Mononuclear cell (primary cell): ENCODE data around the gene FAM174C. TPM values are rescaled to one million over a fixed set of nuclear protein-coding genes. Genes with fewer than 3 reads are reported as not detected.

Source experiments
- H3K27me3 ChIP-seq: 2 replicates; pipeline ENCODE4 v1.6.0; 2011; ENCODE audit warnings: low read length, control low read depth; ENCODE audit not compliant: insufficient read depth
- H3K4me1 ChIP-seq: 2 replicates; pipeline ENCODE4 v1.5.1; 2011; ENCODE audit warnings: mild to moderate bottlenecking, low read length, control low read depth; ENCODE audit not compliant: insufficient read depth
- H3K4me3 ChIP-seq: 2 replicates; pipeline ENCODE4 v1.5.1; 2011; ENCODE audit warnings: mild to moderate bottlenecking, low read length, moderate library complexity
- H3K9me3 ChIP-seq: 2 replicates; pipeline ENCODE4 v1.5.1; 2011; ENCODE audit warnings: low read depth, mild to moderate bottlenecking, control low read depth, low read length
- total RNA-seq: library from RNA; depleted of rRNA; stranded (reverse); fragments of >200 nt; gene quantifications from one replicate; pipeline ENCODE4 v1.2.3, GENCODE V29; 2012

Gene FAM174C
- total RNA-seq, 1 donor, result 16.3 TPM

GRCh38 chr19:1278713-1279660 is 3.7 kb downstream of the FAM174C start:
- Histone ChIP-seq H3K4me3 (no peak overlapping the region), H3K9me3 (no peaks in the 10 kb centered on the region), H3K4me1 (peaks cover 27% of the 10 kb centered on the region), H3K27me3 (peaks cover under 1% of the 10 kb centered on the region)

GRCh38 chr19:1279782-1280341 is 4.5 kb downstream of the FAM174C start:
- Histone ChIP-seq H3K4me1 (peaks cover 19% of the 10 kb centered on the region), H3K4me3 (no peak overlapping the region), H3K27me3 (peaks cover 9% of the 10 kb centered on the region), H3K9me3 (no peaks in the 10 kb centered on the region)

GRCh38 chr19:1280636-1281568 is 5.6 kb downstream of the FAM174C start:
- peaks cover 15% of the 10 kb centered on the region for H3K4me1 ChIP-seq
- H3K4me3 ChIP-seq, result no peak overlapping the region
- peaks cover 14% of the 10 kb centered on the region for H3K27me3 ChIP-seq
- no peaks in the 10 kb centered on the region for H3K9me3 ChIP-seq

- H3K4me3 ChIP-seq, result no peak overlapping the region
- H3K9me3 ChIP-seq, result no peaks in the 10 kb centered on the region
- H3K27me3 ChIP-seq, result peaks cover 18% of the 10 kb centered on the region
- peaks cover 7% of the 10 kb centered on the region for H3K4me1 ChIP-seq
Observed at GRCh38 chr19:1281569-1282287, 6.4 kb downstream of the FAM174C start.

GRCh38 chr19:1282588-1283206 is 7.4 kb downstream of the FAM174C start:
- Histone ChIP-seq H3K9me3 (no peaks in the 10 kb centered on the region), H3K4me1 (no peaks in the 10 kb centered on the region), H3K4me3 (no peak overlapping the region), H3K27me3 (peaks cover 24% of the 10 kb centered on the region)

GRCh38 chr19:1283207-1283916 is 8.0 kb downstream of the FAM174C start:
- Histone ChIP-seq H3K27me3 (peaks cover 26% of the 10 kb centered on the region), H3K4me3 (no peak overlapping the region), H3K9me3 (no peaks in the 10 kb centered on the region), H3K4me1 (no peaks in the 10 kb centered on the region)

DNA sequence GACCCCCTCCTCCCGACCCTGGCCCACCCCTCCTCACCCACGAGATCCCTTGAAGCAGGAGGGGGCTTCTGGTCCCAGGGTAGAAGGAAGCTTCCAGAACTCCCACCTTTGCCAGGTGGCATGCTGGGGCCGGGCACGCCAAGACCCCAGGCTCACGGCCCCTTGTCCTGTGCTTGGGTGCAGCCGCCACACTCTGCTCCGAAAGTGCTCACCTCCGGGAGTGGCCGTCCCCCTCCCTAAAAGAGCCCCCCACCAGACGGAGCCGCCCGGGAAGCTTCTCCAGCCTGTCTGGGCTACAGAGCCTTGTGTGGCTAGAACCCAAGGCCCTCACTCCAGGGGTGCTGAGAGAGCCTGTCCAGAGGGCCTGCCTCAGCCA is 8.6 kb downstream of the FAM174C start:
- H3K27me3 ChIP-seq, result peaks cover 26% of the 10 kb centered on the region

DNA sequence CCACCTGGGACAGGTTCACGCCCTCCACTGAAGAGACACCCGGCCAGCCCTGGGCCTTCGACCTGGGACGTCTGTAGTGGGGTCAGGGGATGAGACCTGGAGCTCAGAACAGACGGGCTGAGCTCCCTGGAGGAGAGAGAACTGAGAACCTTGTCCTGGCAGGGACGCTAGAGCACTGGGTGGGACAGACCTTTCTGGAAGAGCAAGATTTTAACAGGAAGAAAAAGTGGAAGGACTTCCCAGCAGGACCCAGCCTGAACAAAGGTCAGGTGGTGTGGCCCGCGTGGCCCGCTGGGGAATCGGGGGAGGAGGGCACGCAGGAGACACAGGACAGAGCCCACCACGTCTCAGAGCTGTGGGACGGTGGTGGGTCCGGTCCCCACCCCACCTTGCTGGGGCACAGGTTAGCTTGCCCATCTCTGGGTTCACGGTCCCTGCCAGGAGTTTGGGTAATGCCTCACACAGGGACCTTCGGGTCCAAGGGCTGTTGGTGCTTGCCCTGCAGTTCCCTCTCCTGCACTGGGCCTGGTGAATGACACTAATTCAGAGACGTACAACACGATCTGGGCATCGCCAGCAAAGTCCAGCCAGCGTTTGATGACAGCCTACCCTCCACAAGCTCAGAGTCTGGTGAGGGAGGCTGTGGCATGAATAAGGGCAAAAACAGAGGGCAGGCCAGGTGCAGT is 9.1 kb downstream of the FAM174C start:
- H3K27me3 ChIP-seq, result peaks cover 26% of the 10 kb centered on the region
- no peaks in the 10 kb centered on the region for H3K9me3 ChIP-seq
- H3K4me3 ChIP-seq, result no peak overlapping the region
- no peaks in the 10 kb centered on the region for H3K4me1 ChIP-seq

More for the DNA sequence above, 8.6 kb downstream of the FAM174C start:
- H3K4me3 ChIP-seq, result no peak overlapping the region
- no peaks in the 10 kb centered on the region for H3K4me1 ChIP-seq
- no peaks in the 10 kb centered on the region for H3K9me3 ChIP-seq

- H3K9me3 ChIP-seq, result no peaks in the 10 kb centered on the region
- H3K4me3 ChIP-seq, result no peak overlapping the region
Observed at GRCh38 chr19:1284979-1285736, 9.8 kb downstream of the FAM174C start.

GRCh38 chr19:1285737-1286360 is 10.5 kb downstream of the FAM174C start, which contains the start of gene EFNA2:
EFNA2 (plus strand) TSS chr19:1285873; CDS start chr19:1286169, 296 bp downstream.
- H3K9me3 ChIP-seq, result no peaks in the 10 kb centered on the region
- H3K4me1 ChIP-seq, result no peaks in the 10 kb centered on the region
- H3K27me3 ChIP-seq, result peaks cover 26% of the 10 kb centered on the region
- no peak within 1 kb of the TSS for H3K4me3 ChIP-seq

More at GRCh38 chr19:1284979-1285736, 9.8 kb downstream of the FAM174C start:
- peaks cover 26% of the 10 kb centered on the region for H3K27me3 ChIP-seq
- no peaks in the 10 kb centered on the region for H3K4me1 ChIP-seq

GRCh38 chr19:1286487-1287353 is 11.4 kb downstream of the FAM174C start:
- Histone ChIP-seq H3K4me1 (no peaks in the 10 kb centered on the region), H3K4me3 (no peak overlapping the region), H3K27me3 (peaks cover 26% of the 10 kb centered on the region), H3K9me3 (no peaks in the 10 kb centered on the region)
